H1 (cell line): ENCODE data around the gene CHD3.

Experiments used
- CEBPB ChIP-seq: IDR thresholded peaks from 2 replicates; pipeline ENCODE4 v1.6.1; 2012; ENCODE audit warnings: low read depth, low read length
- GABPA ChIP-seq: IDR thresholded peaks from 2 replicates; pipeline ENCODE4 v1.6.1; 2011; ENCODE audit warnings: mild to moderate bottlenecking, low read length, moderate library complexity, borderline replicate concordance; ENCODE audit not compliant: insufficient read depth

- TF ChIP-seq CEBPB = no peak
- no peak for TF ChIP-seq GABPA
Measured at GRCh38 chr17:7922845-7923628, 34.4 kb downstream of the CHD3 start.
